Activated naive CD4-positive, alpha-beta T cell treated with anti-CD3 and anti-CD28 coated beads, Interleukin-2, amount 10 ng/mL, durations not matched to agents 7 days and 5 days (primary cell): ENCODE data around the gene SERPINB2.

Source experiments
- CTCF ChIA-PET: fragments of 350-600 bp; sonication (Branson Sonifier 250); formaldehyde crosslinking; loops from one replicate; lab custom pipeline; 2021; ENCODE audit warnings: antibody characterized with exemption; lab: Charles Lee
- DNase-seq: peaks from one replicate; pipeline ENCODE4 v3.0.0-alpha.2; 2020
- H3K27ac Mint-ChIP-seq: one replicate; pipeline ENCODE4 v1.8.0; 2021; ENCODE audit warnings: mild to moderate bottlenecking, moderate library complexity, mixed read lengths
- H3K27me3 Mint-ChIP-seq: one replicate; pipeline ENCODE4 v1.8.0; 2021; ENCODE audit warnings: mild to moderate bottlenecking, mixed read lengths
- H3K36me3 Mint-ChIP-seq: one replicate; pipeline ENCODE4 v1.8.0; 2021; ENCODE audit warnings: mixed read lengths
- H3K4me1 Mint-ChIP-seq: one replicate; pipeline ENCODE4 v1.8.0; 2021; ENCODE audit warnings: mixed read lengths
- H3K4me3 Mint-ChIP-seq: one replicate; pipeline ENCODE4 v1.8.0; 2021; ENCODE audit warnings: mild to moderate bottlenecking, moderate library complexity, mixed read lengths
- H3K9me3 Mint-ChIP-seq: one replicate; pipeline ENCODE4 v1.8.0; 2021; ENCODE audit warnings: mixed read lengths

The SERPINB2 gene

DNA sequence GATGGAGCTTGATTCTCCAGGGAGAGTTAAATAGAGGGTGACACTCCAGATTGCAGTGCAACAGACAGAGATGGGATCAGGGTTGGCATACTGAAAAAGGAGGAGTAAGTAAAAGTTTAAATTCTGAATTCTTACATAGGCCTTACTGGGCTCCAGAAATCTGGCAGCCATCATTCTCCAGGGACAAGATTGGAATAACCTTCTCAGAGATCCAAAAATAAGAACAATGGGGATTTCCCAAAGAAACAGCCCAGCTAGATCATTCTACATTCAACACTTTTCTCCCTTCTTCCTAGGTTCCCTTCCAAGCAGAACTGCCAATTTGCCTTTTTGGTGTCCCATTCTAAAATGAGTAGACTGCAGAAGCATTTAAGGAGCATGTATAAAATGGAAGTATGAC, 14.9 kb upstream of the SERPINB2 start:
- Mint-ChIP-seq H3K27ac (no peak overlapping the region), H3K36me3 (no peaks in the 10 kb centered on the region), H3K4me1 (no peaks in the 10 kb centered on the region), H3K27me3 (no peaks in the 10 kb centered on the region), H3K9me3 (no peaks in the 10 kb centered on the region), H3K4me3 (no peak overlapping the region)
- no peak for DNase-seq
- CTCF ChIA-PET = interaction anchor here (1.2 kb wide), 1 partner anchor 15 kb away, joined by 3 read pairs; no protein-coding TSS in a partner anchor

DNA sequence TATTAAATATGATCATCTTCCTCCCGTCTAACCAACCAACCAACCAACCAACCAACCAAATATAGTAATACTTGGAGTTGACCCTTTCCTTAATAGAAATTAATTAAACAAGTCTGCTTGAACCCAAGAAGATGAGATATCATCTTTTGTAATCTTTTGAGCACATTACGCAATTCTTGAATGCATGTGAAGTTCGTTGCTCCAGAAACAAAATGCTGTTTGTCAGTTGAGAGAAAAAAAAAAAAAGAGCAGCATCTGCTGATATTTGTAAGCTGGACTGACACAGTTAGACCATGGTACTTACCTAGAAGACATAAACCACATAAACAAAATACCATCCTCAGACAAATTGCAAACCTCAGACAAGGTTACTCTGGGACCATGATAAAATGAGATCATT, 9.2 kb upstream of the SERPINB2 start:
- Mint-ChIP-seq H3K27me3 (no peaks in the 10 kb centered on the region), H3K27ac (no peak overlapping the region), H3K4me1 (no peaks in the 10 kb centered on the region), H3K36me3 (no peaks in the 10 kb centered on the region), H3K4me3 (no peak overlapping the region), H3K9me3 (no peaks in the 10 kb centered on the region)
- CTCF ChIA-PET = interaction anchor here (1.8 kb wide), 1 partner anchor 57 kb away, joined by 6 read pairs; no protein-coding TSS in a partner anchor
- DNase-seq = no peak

DNA sequence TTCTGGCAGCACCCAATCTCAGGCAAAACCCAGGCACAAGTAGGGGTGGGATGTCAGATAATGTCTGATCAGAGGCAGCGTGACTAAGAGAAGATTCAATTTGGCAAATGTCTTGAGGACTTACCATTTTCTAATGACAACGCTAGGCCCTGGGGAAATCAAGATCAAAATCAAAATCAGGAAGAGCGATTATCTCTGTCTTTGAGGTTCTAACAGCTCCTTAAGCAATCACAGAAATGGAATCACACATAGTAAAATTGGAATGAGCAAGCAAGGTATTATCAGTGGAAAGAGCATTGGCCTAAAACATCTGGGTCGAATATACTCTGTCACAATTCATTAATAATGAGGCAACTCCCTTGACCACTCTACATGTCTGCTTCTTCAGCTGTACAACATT, 8.6 kb upstream of the SERPINB2 start:
- H3K4me3 Mint-ChIP-seq = no peak overlapping the region

DNA sequence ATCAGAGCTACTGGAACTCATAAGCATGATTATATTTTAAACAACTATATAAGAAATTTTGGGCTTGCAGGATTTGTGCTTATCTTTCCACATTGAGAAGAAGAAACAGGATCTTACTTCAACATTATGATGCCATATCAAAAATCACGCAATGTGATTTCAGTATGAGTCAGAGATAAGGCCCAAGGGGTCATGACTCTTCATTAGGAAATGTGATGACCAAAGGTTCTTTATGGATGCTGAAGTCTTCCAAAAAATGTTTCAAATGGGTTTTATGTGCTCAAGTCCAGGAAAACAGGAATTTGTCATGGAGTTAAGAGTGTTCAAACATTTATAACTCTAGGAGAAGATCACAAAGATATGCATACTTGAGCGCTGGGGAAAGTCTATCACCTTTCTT, 7.8 kb upstream of the SERPINB2 start:
- Mint-ChIP-seq H3K9me3 (no peaks in the 10 kb centered on the region), H3K27me3 (no peaks in the 10 kb centered on the region), H3K27ac (no peak overlapping the region), H3K4me1 (no peaks in the 10 kb centered on the region), H3K36me3 (no peaks in the 10 kb centered on the region), H3K4me3 (no peak overlapping the region)
- CTCF ChIA-PET = no interaction called here
- DNase-seq = no peak

More for the DNA sequence above, 8.6 kb upstream of the SERPINB2 start:
- Mint-ChIP-seq H3K4me1 (no peaks in the 10 kb centered on the region), H3K9me3 (no peaks in the 10 kb centered on the region), H3K27me3 (no peaks in the 10 kb centered on the region), H3K36me3 (no peaks in the 10 kb centered on the region), H3K27ac (no peak overlapping the region)
- CTCF ChIA-PET = interaction anchor here (1.8 kb wide), 1 partner anchor 57 kb away, joined by 6 read pairs; no protein-coding TSS in a partner anchor
- DNase-seq = no peak

DNA sequence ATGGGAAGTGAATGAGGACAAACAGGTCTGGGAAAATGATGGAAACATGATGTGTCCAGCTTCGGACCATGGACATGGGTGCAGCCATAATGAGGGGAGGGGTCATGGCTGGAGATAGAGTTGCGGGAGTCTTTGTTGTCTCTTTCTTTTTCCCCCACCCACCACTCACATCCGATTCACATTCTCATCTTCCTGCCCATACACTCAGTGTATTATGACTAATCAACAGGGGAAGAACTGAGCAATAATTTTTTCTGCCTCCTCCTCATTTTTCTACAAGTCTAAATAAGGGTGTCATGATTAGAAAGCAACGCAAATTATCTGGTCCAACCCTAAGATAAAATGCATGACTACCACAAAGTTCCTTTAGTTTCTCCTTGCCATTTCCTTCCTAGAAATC, 5.7 kb upstream of the SERPINB2 start:
- Mint-ChIP-seq H3K27me3 (peaks cover 3% of the 10 kb centered on the region), H3K4me1 (no peaks in the 10 kb centered on the region), H3K4me3 (no peak overlapping the region), H3K36me3 (no peaks in the 10 kb centered on the region), H3K9me3 (no peaks in the 10 kb centered on the region), H3K27ac (no peak overlapping the region)
- CTCF ChIA-PET = no interaction called here
- no peak for DNase-seq

DNA sequence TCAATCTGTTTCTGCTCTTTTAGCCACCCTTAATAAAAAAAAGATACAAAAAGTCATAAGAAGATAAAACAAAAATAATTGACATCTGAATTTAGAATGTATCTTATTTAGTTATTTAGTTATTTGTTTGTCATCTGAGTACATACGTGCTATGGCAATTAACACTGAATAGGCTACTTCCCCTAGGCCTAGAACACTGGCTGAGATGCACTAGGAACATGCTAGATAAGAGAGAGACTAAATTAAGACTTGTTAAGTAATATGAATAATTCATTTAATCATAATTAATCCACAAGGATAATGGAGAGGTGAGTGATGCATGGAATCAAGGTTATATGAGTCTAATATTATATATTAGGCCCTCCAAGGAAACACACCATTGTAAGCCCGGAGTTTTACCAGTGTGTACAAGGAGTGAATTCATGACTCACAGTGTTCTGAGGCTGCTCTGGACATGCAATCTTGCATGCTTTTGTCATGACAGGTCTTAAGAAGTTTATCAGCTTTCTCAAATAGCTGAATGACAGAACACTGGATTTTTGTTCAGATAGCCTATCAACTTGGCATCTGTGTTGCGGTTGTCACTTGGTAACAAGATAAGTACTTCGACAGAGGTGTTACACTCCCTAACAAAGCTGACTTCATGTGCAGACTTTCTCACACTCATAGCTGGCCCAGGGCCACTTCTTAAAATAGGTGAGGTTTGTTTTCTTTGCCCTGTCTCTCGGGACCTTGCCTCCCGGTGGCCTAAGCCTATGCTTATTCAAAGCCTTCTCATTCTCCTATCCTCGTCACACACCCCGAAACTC, 5.0 kb upstream of the SERPINB2 start:
- no peak overlapping the region for H3K27ac Mint-ChIP-seq
- no peaks in the 10 kb centered on the region for H3K4me1 Mint-ChIP-seq
- H3K9me3 Mint-ChIP-seq = no peaks in the 10 kb centered on the region
- CTCF ChIA-PET = interaction anchor here (0.6 kb wide), 1 partner anchor 531 kb away, joined by 5 read pairs; no protein-coding TSS in a partner anchor
- peaks cover 5% of the 10 kb centered on the region for H3K27me3 Mint-ChIP-seq
- H3K4me3 Mint-ChIP-seq = no peak overlapping the region
- DNase-seq = no peak
- H3K36me3 Mint-ChIP-seq = no peaks in the 10 kb centered on the region

DNA sequence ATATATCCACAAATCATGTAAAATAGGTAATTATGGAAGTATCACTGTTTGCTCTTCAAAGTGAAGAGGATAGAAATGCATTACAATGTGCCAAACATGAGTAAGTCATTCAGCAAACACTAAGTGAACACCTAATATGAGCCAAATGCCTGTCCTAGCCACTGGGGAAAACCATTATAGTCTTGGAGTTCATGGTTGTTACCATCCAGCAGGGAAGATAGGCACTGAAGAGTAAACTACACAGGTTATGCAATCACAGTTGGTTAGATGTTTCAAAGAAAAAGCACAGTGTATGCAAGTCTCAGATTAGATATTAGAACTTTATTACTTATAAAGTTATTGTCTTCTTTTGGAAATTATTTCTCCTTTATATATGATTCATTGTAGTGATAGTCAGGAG, 3.9 kb upstream of the SERPINB2 start:
- Mint-ChIP-seq H3K27me3 (peaks cover 6% of the 10 kb centered on the region), H3K4me1 (no peaks in the 10 kb centered on the region), H3K4me3 (no peak overlapping the region), H3K9me3 (no peaks in the 10 kb centered on the region), H3K36me3 (no peaks in the 10 kb centered on the region), H3K27ac (no peak overlapping the region)
- DNase-seq = no peak
- CTCF ChIA-PET = no interaction called here

DNA sequence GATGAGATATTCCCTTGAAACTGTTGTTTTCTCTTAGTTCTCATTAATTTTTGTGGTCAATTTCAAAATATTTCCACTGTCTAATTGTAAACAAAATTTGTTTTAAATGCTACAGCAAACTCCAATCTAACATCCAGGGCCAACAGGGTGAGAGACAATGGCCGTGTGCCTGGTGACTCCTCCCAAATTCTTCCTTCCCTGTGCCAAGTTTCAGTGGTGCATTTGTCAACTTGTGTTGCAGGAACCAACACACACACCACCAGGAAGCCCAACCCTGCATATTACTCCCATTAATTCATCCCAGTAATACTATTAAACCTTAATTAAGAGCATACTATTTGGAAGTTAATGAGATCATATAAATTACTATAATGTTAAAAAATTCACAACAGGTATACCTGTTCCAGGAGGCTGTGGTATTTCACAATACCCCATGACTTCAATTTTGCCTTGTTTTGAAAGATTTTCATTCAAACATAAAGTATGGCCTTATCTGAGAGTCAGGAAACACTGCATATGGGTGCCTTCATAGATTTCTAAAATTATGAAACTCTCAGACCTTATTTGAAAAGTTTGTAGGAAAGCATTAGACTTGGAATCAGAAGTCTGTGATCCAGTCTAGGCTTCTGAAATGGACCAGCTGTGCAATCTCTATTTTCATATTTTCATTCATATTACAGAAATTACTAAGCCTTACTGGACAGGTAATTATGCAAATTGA, 1.1 kb downstream of the SERPINB2 start:
- Mint-ChIP-seq H3K4me1 (no peaks in the 10 kb centered on the region), H3K4me3 (no peak overlapping the region), H3K27me3 (peaks cover 10% of the 10 kb centered on the region), H3K9me3 (no peaks in the 10 kb centered on the region), H3K27ac (no peak overlapping the region), H3K36me3 (no peaks in the 10 kb centered on the region)
- no peak for DNase-seq
- CTCF ChIA-PET = no interaction called here

DNA sequence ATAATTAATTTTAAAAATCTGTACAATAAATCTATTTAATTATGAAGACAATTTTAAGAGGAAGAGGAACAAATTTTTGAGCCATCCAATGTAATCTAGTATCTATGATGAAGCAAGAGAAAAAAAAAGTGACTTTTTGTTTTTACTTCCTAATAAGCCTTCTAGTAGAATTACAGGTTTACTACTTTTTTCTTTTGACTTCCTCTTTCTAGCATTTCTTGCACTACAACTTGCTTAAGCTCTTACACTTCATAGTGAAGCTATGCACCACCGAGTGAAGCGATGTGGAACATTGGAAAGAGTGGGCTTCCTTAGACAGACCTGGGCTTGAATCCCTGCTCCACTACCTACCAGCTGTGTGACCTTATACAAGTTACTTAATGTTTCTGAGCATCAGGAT, 2.1 kb downstream of the SERPINB2 start:
- Mint-ChIP-seq H3K4me1 (no peaks in the 10 kb centered on the region), H3K4me3 (no peak overlapping the region), H3K36me3 (no peaks in the 10 kb centered on the region), H3K27me3 (peaks cover 10% of the 10 kb centered on the region), H3K27ac (no peak overlapping the region), H3K9me3 (no peaks in the 10 kb centered on the region)
- DNase-seq = no peak
- CTCF ChIA-PET = no interaction called here

DNA sequence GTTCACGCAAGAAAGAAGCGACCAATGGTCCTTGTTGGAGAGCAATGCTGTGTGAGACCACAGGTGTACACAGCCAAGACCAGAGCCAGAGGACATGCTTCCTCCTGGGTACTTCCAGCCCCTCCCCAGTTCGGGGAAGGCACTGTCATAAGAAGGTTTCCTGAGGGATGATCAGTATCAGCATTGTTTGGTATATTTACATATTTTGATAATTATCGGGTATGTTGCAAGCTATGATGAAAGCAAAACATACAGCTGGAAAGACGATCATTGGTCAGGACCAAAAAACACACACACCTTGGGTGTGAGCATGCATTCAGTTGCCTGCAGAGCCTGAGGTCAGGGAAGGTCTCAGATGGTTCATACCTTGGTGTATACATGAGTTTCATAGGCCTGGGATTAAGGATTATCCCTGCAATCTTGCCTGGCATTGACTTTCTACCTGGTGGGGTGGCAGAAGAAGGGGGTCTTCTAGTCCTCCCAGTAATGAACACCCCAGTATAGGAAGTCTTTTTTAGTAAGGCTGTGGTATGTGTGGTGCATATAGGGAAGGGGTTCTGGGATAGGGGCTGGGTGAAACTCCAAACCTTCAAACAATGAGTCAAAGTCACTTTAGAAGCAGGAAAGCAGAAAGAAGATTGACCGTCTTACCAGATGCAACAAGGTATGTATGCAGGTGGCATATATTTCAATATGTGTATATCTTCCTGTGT, 2.9 kb downstream of the SERPINB2 start:
- CTCF ChIA-PET = no interaction called here
- no peak overlapping the region for H3K27ac Mint-ChIP-seq
- no peaks in the 10 kb centered on the region for H3K36me3 Mint-ChIP-seq
- no peaks in the 10 kb centered on the region for H3K9me3 Mint-ChIP-seq
- peaks cover 10% of the 10 kb centered on the region for H3K27me3 Mint-ChIP-seq
- DNase-seq = no peak
- H3K4me1 Mint-ChIP-seq = no peaks in the 10 kb centered on the region
- H3K4me3 Mint-ChIP-seq = no peak overlapping the region

DNA sequence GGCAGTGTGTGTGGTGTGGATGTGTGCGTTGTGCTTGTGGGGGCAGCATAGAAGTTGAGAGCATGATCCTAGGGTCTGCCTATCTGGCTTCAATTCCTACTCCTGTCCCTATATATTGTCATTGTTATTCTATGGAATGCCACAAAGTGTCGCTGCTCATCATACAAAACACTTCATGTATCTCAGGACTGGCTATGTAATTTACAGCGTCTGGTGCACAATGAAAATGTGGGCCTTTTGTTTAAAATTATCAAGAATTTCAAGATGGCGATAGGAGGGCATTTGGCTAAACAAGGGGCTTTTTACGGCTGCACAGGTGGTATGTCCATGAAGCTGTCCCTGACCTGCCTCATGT, 3.4 kb downstream of the SERPINB2 start:
- H3K4me3 Mint-ChIP-seq = no peak overlapping the region
- H3K4me1 Mint-ChIP-seq = no peaks in the 10 kb centered on the region
- H3K36me3 Mint-ChIP-seq = no peaks in the 10 kb centered on the region
- CTCF ChIA-PET = no interaction called here
- DNase-seq = no peak
- H3K27ac Mint-ChIP-seq = no peak overlapping the region
- H3K27me3 Mint-ChIP-seq = peaks cover 10% of the 10 kb centered on the region
- no peaks in the 10 kb centered on the region for H3K9me3 Mint-ChIP-seq

DNA sequence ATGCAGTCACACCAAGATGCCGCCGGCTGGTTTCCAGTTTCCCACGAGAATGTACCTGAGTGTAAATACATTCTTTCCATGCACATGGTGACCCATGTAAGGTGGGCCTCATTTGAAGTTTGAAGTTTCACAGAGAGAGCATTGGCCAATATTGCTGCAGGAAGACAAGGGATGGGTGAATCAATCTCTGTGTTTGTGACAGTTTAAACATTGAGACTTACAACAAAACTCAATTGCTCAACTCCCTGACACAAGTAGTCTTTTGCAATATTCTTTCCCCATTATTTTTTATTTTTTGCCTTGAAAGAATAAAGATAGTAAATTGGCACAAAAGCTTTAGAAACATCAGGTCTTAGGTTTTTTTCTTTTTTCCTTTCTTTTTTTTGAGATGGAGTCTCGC, 5.1 kb downstream of the SERPINB2 start:
- no peaks in the 10 kb centered on the region for H3K36me3 Mint-ChIP-seq
- CTCF ChIA-PET = no interaction called here
- DNase-seq = no peak
- no peaks in the 10 kb centered on the region for H3K4me1 Mint-ChIP-seq
- no peaks in the 10 kb centered on the region for H3K9me3 Mint-ChIP-seq
- H3K27me3 Mint-ChIP-seq = peaks cover 4% of the 10 kb centered on the region
- no peak overlapping the region for H3K4me3 Mint-ChIP-seq
- no peak overlapping the region for H3K27ac Mint-ChIP-seq

DNA sequence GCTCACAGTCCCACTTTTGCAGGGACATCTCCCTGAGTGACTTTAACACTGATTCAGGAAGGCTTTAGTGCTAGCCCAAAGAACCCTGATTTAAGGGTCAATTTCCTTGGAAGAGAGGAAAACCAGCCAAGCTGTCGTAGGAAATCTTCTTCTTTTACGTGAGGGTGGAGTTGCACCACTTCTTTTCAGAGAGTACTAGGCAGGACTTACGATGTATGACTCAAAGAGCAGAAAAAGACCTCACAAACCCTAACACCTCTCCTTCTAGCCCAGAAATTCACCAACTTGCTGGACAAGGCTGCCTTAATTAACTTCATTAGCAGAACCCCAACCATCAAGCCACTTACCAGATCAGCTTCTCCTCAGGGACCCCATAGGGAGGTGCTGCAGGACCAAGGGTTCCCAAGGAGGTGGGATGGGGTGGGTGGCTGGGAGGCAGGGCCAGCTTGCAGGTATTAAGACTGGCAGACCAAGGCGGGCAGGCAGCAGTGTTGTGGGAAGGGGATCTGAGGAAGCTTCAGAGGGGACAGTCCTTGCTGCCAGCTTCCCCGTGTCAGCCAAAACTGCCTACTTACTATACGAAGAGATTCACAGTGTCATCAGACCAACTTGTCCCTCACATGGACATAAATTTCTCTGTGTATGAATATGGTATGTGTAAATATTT, 6.7 kb downstream of the SERPINB2 start:
- H3K27ac Mint-ChIP-seq = no peak overlapping the region
- no peaks in the 10 kb centered on the region for H3K4me1 Mint-ChIP-seq
- CTCF ChIA-PET = no interaction called here
- no peak overlapping the region for H3K4me3 Mint-ChIP-seq
- H3K9me3 Mint-ChIP-seq = no peaks in the 10 kb centered on the region
- no peaks in the 10 kb centered on the region for H3K36me3 Mint-ChIP-seq
- peaks cover 3% of the 10 kb centered on the region for H3K27me3 Mint-ChIP-seq
- no peak for DNase-seq

DNA sequence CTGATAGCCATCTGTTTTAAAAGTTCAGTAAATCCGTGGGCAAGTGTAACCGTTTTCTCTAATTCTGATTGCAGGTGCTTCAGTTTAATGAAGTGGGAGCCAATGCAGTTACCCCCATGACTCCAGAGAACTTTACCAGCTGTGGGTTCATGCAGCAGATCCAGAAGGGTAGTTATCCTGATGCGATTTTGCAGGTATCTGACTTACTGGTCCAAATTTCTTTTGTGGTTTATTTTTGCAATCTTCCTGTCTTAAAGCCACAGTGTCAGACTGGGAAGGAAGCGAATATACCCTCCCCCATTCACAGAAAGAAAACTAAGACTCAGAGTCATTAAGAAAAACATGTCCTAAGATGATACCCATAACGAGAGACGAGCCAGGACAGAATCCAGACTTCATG, 7.7 kb downstream of the SERPINB2 start:
- H3K27me3 Mint-ChIP-seq = peaks cover 3% of the 10 kb centered on the region
- CTCF ChIA-PET = no interaction called here

More for the DNA sequence above, 7.7 kb downstream of the SERPINB2 start:
- H3K9me3 Mint-ChIP-seq = no peaks in the 10 kb centered on the region
- no peak for DNase-seq
- H3K4me3 Mint-ChIP-seq = no peak overlapping the region
- no peaks in the 10 kb centered on the region for H3K36me3 Mint-ChIP-seq
- H3K27ac Mint-ChIP-seq = no peak overlapping the region
- no peaks in the 10 kb centered on the region for H3K4me1 Mint-ChIP-seq
